SHP77 treated with DMSO at 0.1 percent for 48 hours (cell line): ENCODE measurements around the gene EGR1.
"Not testable (repeated sequence)": the region's sequence is repeated elsewhere in the genome, so short reads cannot be mapped to it uniquely, and the experiment has no call there.

ENCODE experiments used
- DNase-seq: peaks from one replicate; lab custom pipeline; 2025; lab: John Stamatoyannopoulos, UW

EGR1 gene

GRCh38 chr5:138507485-138507884, 42.2 kb downstream of the EGR1 start:
- DNase-seq: not testable (repeated sequence)

GRCh38 chr5:138508958-138509357, 43.7 kb downstream of the EGR1 start:
- no peak for DNase-seq

DNA sequence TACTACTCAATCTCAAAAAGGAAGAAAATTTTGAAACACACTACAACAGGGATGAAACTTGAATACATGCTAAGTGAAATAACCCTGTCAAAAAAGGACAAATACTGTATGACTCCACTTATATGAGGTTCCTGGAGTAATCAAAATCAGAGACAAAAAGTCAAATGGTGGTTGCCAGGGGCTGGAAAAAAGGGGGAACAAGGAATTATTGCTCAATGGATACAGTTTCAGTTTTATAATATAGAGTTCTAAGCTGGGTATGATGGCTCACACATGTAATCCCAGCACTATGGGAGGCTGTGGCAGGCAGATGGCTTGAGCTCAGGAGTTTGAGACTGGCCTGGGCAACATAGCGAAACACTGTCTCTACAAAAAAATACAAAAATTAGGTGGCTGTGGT, 48.7 kb downstream of the EGR1 start:
- DNase-seq: no peak

DNA sequence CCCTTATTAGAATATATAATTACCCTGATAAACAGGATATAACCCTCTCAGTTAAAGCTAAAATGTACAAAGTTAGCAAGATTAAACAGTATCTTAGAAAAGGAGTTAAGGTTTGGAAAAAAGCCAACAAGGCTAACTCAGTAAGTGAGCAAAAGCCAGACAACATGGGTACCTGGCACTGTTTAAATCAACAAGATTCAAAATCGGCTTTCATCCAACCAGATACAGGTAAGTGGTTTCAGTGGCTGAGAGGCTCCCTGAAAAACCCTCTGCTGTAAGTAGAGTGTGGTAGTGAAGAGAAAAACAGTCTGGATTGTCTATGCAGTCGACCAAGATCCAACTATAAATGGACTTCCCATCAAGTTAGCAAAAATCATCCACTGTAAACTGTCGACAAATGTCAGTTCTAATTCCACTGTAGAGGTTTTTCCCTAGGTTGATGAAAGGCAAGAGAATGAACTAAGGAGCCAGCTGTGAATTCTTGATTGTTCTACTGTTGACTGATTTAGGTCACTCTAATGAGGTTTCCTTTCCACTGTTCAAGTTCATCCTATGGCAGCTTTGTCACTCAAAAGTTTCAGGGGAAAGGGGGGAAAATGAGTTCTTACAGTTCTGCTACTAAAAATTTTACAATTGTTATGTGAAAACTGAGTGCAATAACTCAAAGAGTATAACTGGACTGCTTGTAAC, 50.4 kb downstream of the EGR1 start:
- no peak for DNase-seq

- no peak for DNase-seq
Observed at GRCh38 chr5:138517437-138517836, 52.2 kb downstream of the EGR1 start.
